PC-3 (cell line): Measurements from ENCODE around the gene DNAJC4.

Source experiments
- CTCF ChIP-seq: fragments of 300-600 bp; sonication (generic); conservative IDR thresholded peaks from 2 replicates; pipeline ENCODE4 v1.5.1; 2017; ENCODE audit warnings: antibody characterized with exemption, low read depth, mild to moderate bottlenecking, low read length
- EZH2 ChIP-seq: fragments of 300-600 bp; sonication (generic); IDR thresholded peaks from one replicate; pipeline ENCODE4 v1.6.1; 2017; ENCODE audit warnings: antibody characterized with exemption, mild to moderate bottlenecking, low read length; ENCODE audit not compliant: unreplicated experiment

- no peak for TF ChIP-seq CTCF
- no peak for TF ChIP-seq EZH2
These were observed 15.7 kb downstream of the DNAJC4 start for GRCh38 chr11:64245797-64246620.
